HEK293T (cell line): ENCODE data around the gene UMODL1.
A peak's percentile ranks its signal among the peaks of the same experiment; 100 is the strongest.

Experiments used
- CTCF ChIA-PET: fragments of 350-600 bp; formaldehyde crosslinking; extraction: SDS; loops from one replicate; lab custom pipeline; 2021; ENCODE audit warnings: antibody characterized with exemption, inconsistent platforms; lab: Yijun Ruan, JAX
- POLR2A ChIA-PET: fragments of 350-600 bp; formaldehyde crosslinking; extraction: SDS; loops from one replicate; lab custom pipeline; 2020; ENCODE audit warnings: antibody characterized with exemption, inconsistent platforms; lab: Yijun Ruan, JAX
- DNase-seq: peaks from one replicate; pipeline ENCODE4 v3.0.0; 2012; ENCODE audit warnings: mixed read lengths; ENCODE audit errors: extremely low spot score
- ARNT ChIP-seq: fragments of 450-650 bp; IDR thresholded peaks from 2 replicates; pipeline ENCODE4 v1.6.1; 2017; ENCODE audit warnings: mild to moderate bottlenecking
- BHLHE40 ChIP-seq: fragments of 450-650 bp; IDR thresholded peaks from 2 replicates; pipeline ENCODE4 v1.6.1; 2016; ENCODE audit warnings: mild to moderate bottlenecking, moderate library complexity, borderline replicate concordance
- CTBP1 ChIP-seq: fragments of 450-650 bp; IDR thresholded peaks from 2 replicates; pipeline ENCODE4 v1.6.1; 2016; ENCODE audit warnings: borderline replicate concordance
- ELF4 ChIP-seq: fragments of 450-650 bp; IDR thresholded peaks from 2 replicates; pipeline ENCODE4 v1.6.1; 2017; ENCODE audit warnings: antibody characterized with exemption
- FOXA1 ChIP-seq: fragments of 450-650 bp; IDR thresholded peaks from 2 replicates; pipeline ENCODE4 v1.6.1; 2016; ENCODE audit warnings: mild to moderate bottlenecking
- FOXK2 ChIP-seq: fragments of 450-650 bp; IDR thresholded peaks from 2 replicates; pipeline ENCODE4 v1.6.1; 2016; ENCODE audit warnings: mild to moderate bottlenecking
- FOXM1 ChIP-seq: fragments of 450-650 bp; IDR thresholded peaks from 2 replicates; pipeline ENCODE4 v1.6.1; 2017; ENCODE audit warnings: mild to moderate bottlenecking, borderline replicate concordance
- HDGF ChIP-seq: fragments of 450-650 bp; IDR thresholded peaks from 2 replicates; pipeline ENCODE4 v1.6.1; 2017; ENCODE audit warnings: antibody characterized with exemption, borderline replicate concordance
- L3MBTL2 ChIP-seq: fragments of 450-650 bp; conservative IDR thresholded peaks from 2 replicates; pipeline ENCODE4 v1.6.1; 2016; ENCODE audit warnings: mild to moderate bottlenecking
- LEF1 ChIP-seq: fragments of 450-650 bp; IDR thresholded peaks from 2 replicates; pipeline ENCODE4 v1.6.1; 2017; ENCODE audit warnings: mild to moderate bottlenecking, borderline replicate concordance
- NFRKB ChIP-seq: fragments of 450-650 bp; IDR thresholded peaks from 2 replicates; pipeline ENCODE4 v1.6.1; 2016; ENCODE audit warnings: mild to moderate bottlenecking, moderate library complexity
- PKNOX1 ChIP-seq: fragments of 450-650 bp; IDR thresholded peaks from 2 replicates; pipeline ENCODE4 v1.6.1; 2016
- SP1 ChIP-seq: fragments of 450-650 bp; IDR thresholded peaks from 2 replicates; pipeline ENCODE4 v1.6.1; 2017
- SUZ12 ChIP-seq: fragments of 450-650 bp; IDR thresholded peaks from 2 replicates; pipeline ENCODE4 v1.6.1; 2016; ENCODE audit warnings: mild to moderate bottlenecking
- TARDBP ChIP-seq: fragments of 450-650 bp; IDR thresholded peaks from 2 replicates; pipeline ENCODE4 v1.6.1; 2016
- ZNF384 ChIP-seq: fragments of 450-650 bp; IDR thresholded peaks from 2 replicates; pipeline ENCODE4 v1.6.1; 2016

The UMODL1 gene

GRCh38 chr21:42095581-42095980 lies 24.5 kb downstream of the UMODL1 start:
- DNase-seq, result no peak
- TF ChIP-seq FOXK2 (no peak), CTBP1 (no peak), BHLHE40 (no peak), ZNF384 (no peak), HDGF (no peak), SUZ12 (no peak), FOXA1 (no peak), SP1 (no peak), ARNT (no peak), L3MBTL2 (no peak), FOXM1 (no peak), PKNOX1 (no peak), TARDBP (no peak), NFRKB (no peak), LEF1 (no peak)
- ChIA-PET POLR2A (no interaction called here), CTCF (no interaction called here)

GRCh38 chr21:42096566-42096965 lies 25.4 kb downstream of the UMODL1 start:
- ChIA-PET POLR2A (no interaction called here), CTCF (interaction anchor here (0.7 to 1.2 kb wide), 2 partner anchors 21 to 122 kb away, joined by 3 to 4 read pairs; no protein-coding TSS in a partner anchor)
- no peak for TF ChIP-seq TARDBP
- no peak for TF ChIP-seq FOXM1
- no peak for TF ChIP-seq SP1
- TF ChIP-seq HDGF, result no peak
- TF ChIP-seq FOXK2, result no peak
- no peak for TF ChIP-seq L3MBTL2
- TF ChIP-seq ARNT, result no peak
- no peak for TF ChIP-seq PKNOX1
- no peak for TF ChIP-seq FOXA1
- no peak for TF ChIP-seq LEF1
- no peak for TF ChIP-seq ELF4
- TF ChIP-seq SUZ12, result no peak
- DNase-seq, result no peak

- no peak for DNase-seq
- ChIA-PET POLR2A (interaction anchor here (1.1 to 1.2 kb wide), 2 partner anchors 11 to 217 kb away, joined by 3 read pairs; no protein-coding TSS in a partner anchor), CTCF (interaction anchor here (0.6 to 1.2 kb wide), 6 partner anchors 10 to 487 kb away, joined by 3 to 8 read pairs (median 4); no protein-coding TSS in a partner anchor)
- TF ChIP-seq LEF1, result no peak
- no peak for TF ChIP-seq SUZ12
- no peak for TF ChIP-seq L3MBTL2
- TF ChIP-seq ZNF384, result no peak
- no peak for TF ChIP-seq FOXA1
These were observed 26.2 kb downstream of the UMODL1 start for GRCh38 chr21:42097274-42097673.

GRCh38 chr21:42097860-42098454 lies 26.8 kb downstream of the UMODL1 start:
- POLR2A ChIA-PET, result interaction anchor here (1.1 to 1.2 kb wide), 2 partner anchors 12 to 218 kb away, joined by 3 read pairs; no protein-coding TSS in a partner anchor
- DNase-seq, result peak; percentile 65
- TF ChIP-seq L3MBTL2 (no peak), NFRKB (no peak), CTBP1 (no peak), FOXM1 (no peak), ELF4 (no peak), ARNT (peak; percentile 43; the same call in 1 of the 2 replicates), FOXK2 (no peak), BHLHE40 (no peak), FOXA1 (no peak)
- CTCF ChIA-PET, result interaction anchor here (0.9 to 1.2 kb wide), 4 partner anchors 9 to 488 kb away, joined by 3 to 8 read pairs (median 5); no protein-coding TSS in a partner anchor

- no peak for TF ChIP-seq NFRKB
- no peak for TF ChIP-seq FOXA1
- TF ChIP-seq SP1, result no peak
- POLR2A ChIA-PET, result no interaction called here
- DNase-seq, result no peak
- CTCF ChIA-PET, result no interaction called here
These were observed 27.9 kb downstream of the UMODL1 start for GRCh38 chr21:42098957-42099505.

GRCh38 chr21:42101246-42101645 lies 30.1 kb downstream of the UMODL1 start:
- POLR2A ChIA-PET, result no interaction called here
- no peak for TF ChIP-seq BHLHE40
- CTCF ChIA-PET, result no interaction called here
- DNase-seq, result no peak

- TF ChIP-seq L3MBTL2 (no peak), CTBP1 (no peak), ELF4 (no peak), HDGF (no peak), SP1 (no peak), TARDBP (no peak), SUZ12 (no peak), PKNOX1 (no peak), FOXK2 (no peak), ZNF384 (no peak), FOXM1 (no peak)
- CTCF ChIA-PET, result no interaction called here
- POLR2A ChIA-PET, result no interaction called here
- DNase-seq, result no peak
These were observed 31.0 kb downstream of the UMODL1 start for GRCh38 chr21:42102076-42102475.
